ENCODE measurements around the gene CYREN. TPM values are rescaled to one million over a fixed set of nuclear protein-coding genes. Genes with fewer than 3 reads are reported as not detected.

The CYREN gene
- total RNA-seq, 1 donor from 2014 or later = 33.3 TPM

- DNase-seq = no peak
- no peak for TF ChIP-seq CTCF (IDR thresholded peaks at IDR 0.05; ENCODE audit: partially characterized antibody, unreplicated experiment)
- Mint-ChIP-seq H3K4me3 (ENCODE audit: unreplicated experiment) (no peak overlapping the region), H3K9me3 (ENCODE audit: unreplicated experiment) (peaks cover 3% of the 10 kb centered on the region), H3K27me3 (ENCODE audit: unreplicated experiment) (no peaks in the 10 kb centered on the region), H3K27ac (ENCODE audit: unreplicated experiment) (no peak overlapping the region), H3K36me3 (ENCODE audit: unreplicated experiment) (no peaks in the 10 kb centered on the region), H3K4me1 (ENCODE audit: low read depth, unreplicated experiment) (peaks cover 6% of the 10 kb centered on the region)
These were observed 26.8 kb upstream of the CYREN start for GRCh38 chr7:135197343-135197742.

GRCh38 chr7:135195968-135196629 is 25.6 kb upstream of the CYREN start:
- TF ChIP-seq CTCF (IDR thresholded peaks at IDR 0.05; ENCODE audit: partially characterized antibody, unreplicated experiment) = no peak
- H3K4me1 Mint-ChIP-seq (ENCODE audit: low read depth, unreplicated experiment) = peaks cover 6% of the 10 kb centered on the region
- no peak overlapping the region for H3K27ac Mint-ChIP-seq (ENCODE audit: unreplicated experiment)
- peaks cover 3% of the 10 kb centered on the region for H3K9me3 Mint-ChIP-seq (ENCODE audit: unreplicated experiment)
- H3K4me3 Mint-ChIP-seq (ENCODE audit: unreplicated experiment) = no peak overlapping the region
- H3K36me3 Mint-ChIP-seq (ENCODE audit: unreplicated experiment) = no peaks in the 10 kb centered on the region
- no peaks in the 10 kb centered on the region for H3K27me3 Mint-ChIP-seq (ENCODE audit: unreplicated experiment)
- DNase-seq = no peak

GRCh38 chr7:135195156-135195555 is 24.6 kb upstream of the CYREN start:
- Mint-ChIP-seq H3K4me3 (ENCODE audit: unreplicated experiment) (no peak overlapping the region), H3K36me3 (ENCODE audit: unreplicated experiment) (no peaks in the 10 kb centered on the region), H3K9me3 (ENCODE audit: unreplicated experiment) (peaks cover 3% of the 10 kb centered on the region), H3K27me3 (ENCODE audit: unreplicated experiment) (no peaks in the 10 kb centered on the region), H3K27ac (ENCODE audit: unreplicated experiment) (no peak overlapping the region), H3K4me1 (ENCODE audit: low read depth, unreplicated experiment) (peaks cover 6% of the 10 kb centered on the region)
- no peak for DNase-seq
- TF ChIP-seq CTCF (IDR thresholded peaks at IDR 0.05; ENCODE audit: partially characterized antibody, unreplicated experiment) = no peak

GRCh38 chr7:135194494-135195095 is 24.1 kb upstream of the CYREN start:
- no peaks in the 10 kb centered on the region for H3K36me3 Mint-ChIP-seq (ENCODE audit: unreplicated experiment)
- TF ChIP-seq CTCF (IDR thresholded peaks at IDR 0.05; ENCODE audit: partially characterized antibody, unreplicated experiment) = no peak

GRCh38 chr7:135193615-135194081 is 23.1 kb upstream of the CYREN start:
- no peaks in the 10 kb centered on the region for H3K36me3 Mint-ChIP-seq (ENCODE audit: unreplicated experiment)

More at GRCh38 chr7:135194494-135195095, 24.1 kb upstream of the CYREN start:
- no peak for DNase-seq
- peaks cover 6% of the 10 kb centered on the region for H3K4me1 Mint-ChIP-seq (ENCODE audit: low read depth, unreplicated experiment)
- H3K27me3 Mint-ChIP-seq (ENCODE audit: unreplicated experiment) = no peaks in the 10 kb centered on the region
- peaks cover 3% of the 10 kb centered on the region for H3K9me3 Mint-ChIP-seq (ENCODE audit: unreplicated experiment)
- no peak overlapping the region for H3K4me3 Mint-ChIP-seq (ENCODE audit: unreplicated experiment)
- no peak overlapping the region for H3K27ac Mint-ChIP-seq (ENCODE audit: unreplicated experiment)

More at GRCh38 chr7:135193615-135194081, 23.1 kb upstream of the CYREN start:
- Mint-ChIP-seq H3K4me1 (ENCODE audit: low read depth, unreplicated experiment) (peaks cover 6% of the 10 kb centered on the region), H3K27me3 (ENCODE audit: unreplicated experiment) (no peaks in the 10 kb centered on the region), H3K4me3 (ENCODE audit: unreplicated experiment) (no peak overlapping the region), H3K9me3 (ENCODE audit: unreplicated experiment) (peaks cover 3% of the 10 kb centered on the region), H3K27ac (ENCODE audit: unreplicated experiment) (no peak overlapping the region)
- DNase-seq = no peak
- TF ChIP-seq CTCF (IDR thresholded peaks at IDR 0.05; ENCODE audit: partially characterized antibody, unreplicated experiment) = no peak
